ENCODE results near the gene ZNF581.

Gene ZNF581

GRCh38 chr19:55667511-55667910, 24.1 kb downstream of the ZNF581 start:
- H3K4me3 ChIP-seq (ENCODE audit: low read length): no peak overlapping the region
- no peak for DNase-seq (ENCODE audit: low read depth)
- TF ChIP-seq, protein P1, sequence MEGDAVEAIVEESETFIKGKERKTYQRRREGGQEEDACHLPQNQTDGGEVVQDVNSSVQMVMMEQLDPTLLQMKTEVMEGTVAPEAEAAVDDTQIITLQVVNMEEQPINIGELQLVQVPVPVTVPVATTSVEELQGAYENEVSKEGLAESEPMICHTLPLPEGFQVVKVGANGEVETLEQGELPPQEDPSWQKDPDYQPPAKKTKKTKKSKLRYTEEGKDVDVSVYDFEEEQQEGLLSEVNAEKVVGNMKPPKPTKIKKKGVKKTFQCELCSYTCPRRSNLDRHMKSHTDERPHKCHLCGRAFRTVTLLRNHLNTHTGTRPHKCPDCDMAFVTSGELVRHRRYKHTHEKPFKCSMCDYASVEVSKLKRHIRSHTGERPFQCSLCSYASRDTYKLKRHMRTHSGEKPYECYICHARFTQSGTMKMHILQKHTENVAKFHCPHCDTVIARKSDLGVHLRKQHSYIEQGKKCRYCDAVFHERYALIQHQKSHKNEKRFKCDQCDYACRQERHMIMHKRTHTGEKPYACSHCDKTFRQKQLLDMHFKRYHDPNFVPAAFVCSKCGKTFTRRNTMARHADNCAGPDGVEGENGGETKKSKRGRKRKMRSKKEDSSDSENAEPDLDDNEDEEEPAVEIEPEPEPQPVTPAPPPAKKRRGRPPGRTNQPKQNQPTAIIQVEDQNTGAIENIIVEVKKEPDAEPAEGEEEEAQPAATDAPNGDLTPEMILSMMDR (IDR thresholded peaks at IDR 0.05; ENCODE audit: insufficient read depth, low read depth, low read length, missing control alignments): no peak

GRCh38 chr19:55667958-55668357, 24.5 kb downstream of the ZNF581 start:
- no peak overlapping the region for H3K4me3 ChIP-seq (ENCODE audit: low read length)
- TF ChIP-seq, protein P1 (IDR thresholded peaks at IDR 0.05; ENCODE audit: insufficient read depth, low read depth, low read length, missing control alignments): no peak
- peak; percentile 67 for DNase-seq (ENCODE audit: low read depth)

DNA sequence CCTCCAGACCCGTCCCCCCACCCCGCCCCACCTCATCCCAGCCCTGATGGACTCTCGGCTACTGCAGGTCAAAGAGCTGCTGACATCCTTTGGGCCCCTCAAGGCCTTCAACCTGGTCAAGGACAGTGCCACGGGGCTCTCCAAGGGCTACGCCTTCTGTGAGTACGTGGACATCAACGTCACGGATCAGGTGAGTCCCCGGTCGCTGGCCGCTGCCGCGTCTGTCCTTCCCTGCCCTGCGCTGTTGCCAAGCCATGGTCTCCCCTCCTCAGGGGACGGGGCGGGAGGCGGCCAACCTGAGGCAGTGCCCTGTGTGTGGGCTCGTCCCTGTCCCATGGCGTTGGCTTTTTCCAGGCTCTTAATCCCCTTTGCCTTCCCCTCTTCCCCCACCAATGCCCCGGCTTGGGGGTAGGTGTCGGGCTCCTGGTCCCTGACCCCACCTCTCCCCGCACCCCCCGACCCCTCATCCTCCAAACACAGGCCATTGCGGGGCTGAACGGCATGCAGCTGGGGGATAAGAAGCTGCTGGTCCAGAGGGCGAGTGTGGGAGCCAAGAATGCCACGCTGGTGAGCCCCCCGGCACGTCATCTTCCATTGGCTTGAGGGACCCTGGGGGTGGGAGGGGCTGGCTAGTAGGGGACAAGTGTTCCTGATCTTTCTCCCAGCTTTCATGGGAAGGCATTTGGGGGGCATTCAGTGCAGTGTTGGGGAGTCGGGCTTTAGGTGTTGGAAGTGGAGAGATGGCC, 25.3 kb downstream of the ZNF581 start:
- TF ChIP-seq, protein P1 (IDR thresholded peaks at IDR 0.05; ENCODE audit: insufficient read depth, low read depth, low read length, missing control alignments): no peak
- no peak overlapping the region for H3K4me3 ChIP-seq (ENCODE audit: low read length)
- DNase-seq (ENCODE audit: low read depth): no peak

GRCh38 chr19:55669418-55670279, 26.2 kb downstream of the ZNF581 start:
- no peak for DNase-seq (ENCODE audit: low read depth)
- TF ChIP-seq, protein P1 (IDR thresholded peaks at IDR 0.05; ENCODE audit: insufficient read depth, low read depth, low read length, missing control alignments): no peak
- no peak overlapping the region for H3K4me3 ChIP-seq (ENCODE audit: low read length)

GRCh38 chr19:55670280-55671053, 27.0 kb downstream of the ZNF581 start:
- peak; percentile 29 for DNase-seq (ENCODE audit: low read depth)
- TF ChIP-seq, protein P1 (IDR thresholded peaks at IDR 0.05; ENCODE audit: insufficient read depth, low read depth, low read length, missing control alignments): no peak
- H3K4me3 ChIP-seq (ENCODE audit: low read length): no peak overlapping the region

DNA sequence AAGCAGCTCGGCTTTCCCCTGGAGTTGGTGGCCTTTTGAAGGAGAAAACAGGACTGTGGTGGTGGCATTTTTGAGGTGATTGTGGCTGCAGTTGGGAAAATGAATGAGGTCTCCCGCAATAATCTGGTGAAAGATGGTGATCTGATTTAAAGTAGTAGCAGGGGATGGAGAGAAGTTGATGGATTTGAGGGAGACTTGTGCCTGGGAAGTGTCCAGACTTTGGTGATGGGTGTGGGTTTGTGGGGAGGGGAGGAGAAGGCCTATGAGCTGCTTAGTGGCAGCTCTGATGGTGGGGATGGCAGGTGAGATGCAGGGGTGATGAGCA, 27.6 kb downstream of the ZNF581 start:
- H3K4me3 ChIP-seq (ENCODE audit: low read length): no peak overlapping the region
- no peak for DNase-seq (ENCODE audit: low read depth)
- TF ChIP-seq, protein P1 (IDR thresholded peaks at IDR 0.05; ENCODE audit: insufficient read depth, low read depth, low read length, missing control alignments): no peak
